Sigmoid colon (tissue), 7 donors: Measurements from ENCODE around the gene EVL. TPM values are rescaled to one million over a fixed set of nuclear protein-coding genes. Genes with fewer than 3 reads are reported as not detected.

Source experiments
- DNase-seq: peaks from one replicate; pipeline ENCODE4 v3.0.0-alpha.2; 2019
- H3K27ac ChIP-seq, 4 donors: fragments of 200-600 bp; sonication (generic); one replicate each; pipeline ENCODE4 v1.5.1; 2016 to 2019; ENCODE audit warnings: mild to moderate bottlenecking in 1 of 4
- H3K27me3 ChIP-seq, 3 donors: fragments of 200-600 bp; sonication (generic); one replicate each; pipeline ENCODE4 v1.5.1; 2019; ENCODE audit warnings: mild to moderate bottlenecking in 1 of 3
- H3K36me3 ChIP-seq, 4 donors: fragments of 200-600 bp; sonication (generic); one replicate each; pipeline ENCODE4 v1.5.1; 2016 to 2019
- H3K4me1 ChIP-seq, 4 donors: fragments of 200-600 bp; sonication (generic); one replicate each; pipeline ENCODE4 v1.5.1; 2017 to 2019
- H3K4me3 ChIP-seq, 4 donors: fragments of 200-600 bp; sonication (generic); one replicate each; pipeline ENCODE4 v1.5.1; 2017 to 2019; ENCODE audit warnings: mild to moderate bottlenecking in 2 of 4, moderate library complexity in 1 of 4
- H3K9me3 ChIP-seq, 4 donors: fragments of 200-600 bp in 3 of 4; sonication (generic) in 3 of 4; one replicate each; pipeline versions ENCODE4 v1.5.1 to v1.6.1; 2013 to 2019
- CTCF ChIP-seq, 4 experiments: fragments of 450-650 bp in 3 of 4; fragments of 200-600 bp in 1 of 4; IDR thresholded peaks; one replicate each; pipeline ENCODE4 v1.5.1; 2016 to 2019; ENCODE audit warnings: antibody characterized with exemption in 4 of 4, mild to moderate bottlenecking in 3 of 4, moderate library complexity in 2 of 4
- EP300 ChIP-seq, 4 donors: sonication (generic); formaldehyde crosslinking; IDR thresholded peaks; one replicate each; pipeline ENCODE4 v1.6.1; 2017; ENCODE audit warnings: antibody characterized with exemption in 4 of 4
- POLR2A ChIP-seq, 2 donors: fragments of 450-650 bp; IDR thresholded peaks; one replicate each; pipeline ENCODE4 v1.6.1; 2016; ENCODE audit warnings: antibody characterized with exemption in 2 of 2, mild to moderate bottlenecking in 2 of 2, moderate library complexity in 2 of 2
- POLR2AphosphoS5 ChIP-seq, 4 donors: sonication (generic); formaldehyde crosslinking; IDR thresholded peaks; one replicate each; pipeline ENCODE4 v1.6.1; 2017; ENCODE audit warnings: antibody characterized with exemption in 4 of 4
- WGBS, 2 donors: extraction: QIAGEN DNeasy Blood & Tissue Kit; methylation state at CpG; one replicate each; pipeline ENCODE4 v1.1.7; 2013; 5-methylcytosine and 5-hydroxymethylcytosine counted together
- intact Hi-C: fragments of 100-400 bp; cut with DNase I; formaldehyde crosslinking; loops from one replicate; pipeline ENCODE4 v1.15.1; 2023
- polyA plus RNA-seq, 3 donors: library from polyadenylated mRNA; stranded (reverse); fragments of 200-250 nt; gene quantifications; one replicate each; pipeline ENCODE4 v1.2.3, GENCODE V29; 2013
- total RNA-seq, 4 donors: library from RNA; depleted of rRNA; stranded (reverse); fragments of >200 nt; gene quantifications; one replicate each; pipeline ENCODE4 v1.1.0, GENCODE V29; 2016
- donor health status: healthy with polysubstance abuse.
- donor health status: Bipolar disorder and iron deficiency.
- donor health status: healthy.

Gene EVL
- total and polyA plus RNA-seq, 7 donors: 6.5 to 100 (median 27.5) TPM

- no peak for DNase-seq
- intact Hi-C loops: no loop called here
- WGBS, 2 donors: 65 to 79% methylated on average over 5 of the region's 5 CpGs
- peaks cover 0 to 39% (median 21%) of the 10 kb centered on the region in 4 donors for H3K4me1 ChIP-seq
- no peaks in the 10 kb centered on the region for H3K27me3 ChIP-seq
- H3K36me3 ChIP-seq: no peaks in the 10 kb centered on the region
- H3K9me3 ChIP-seq: no peaks in the 10 kb centered on the region
- no peak for TF ChIP-seq POLR2AphosphoS5 (IDR thresholded peaks at IDR 0.05)
- no peak for TF ChIP-seq EP300 (IDR thresholded peaks at IDR 0.05)
- no peak for TF ChIP-seq CTCF (IDR thresholded peaks at IDR 0.05)
- TF ChIP-seq POLR2A (IDR thresholded peaks at IDR 0.05): no peak
- no peak overlapping the region for H3K27ac ChIP-seq
- no peak overlapping the region for H3K4me3 ChIP-seq
These were observed 14.4 kb downstream of the EVL start for GRCh38 chr14:100079726-100080005.

- intact Hi-C loops: no loop called here
- Histone ChIP-seq H3K36me3 (no peaks in the 10 kb centered on the region), H3K27ac (no peak overlapping the region), H3K9me3 (no peaks in the 10 kb centered on the region), H3K4me1 (peaks cover 0 to 42% (median 21%) of the 10 kb centered on the region in 4 donors), H3K27me3 (no peaks in the 10 kb centered on the region), H3K4me3 (no peak overlapping the region)
- no peak for DNase-seq
- no peak for TF ChIP-seq POLR2A (IDR thresholded peaks at IDR 0.05)
- no peak for TF ChIP-seq CTCF (IDR thresholded peaks at IDR 0.05)
- TF ChIP-seq EP300 (IDR thresholded peaks at IDR 0.05): no peak
- no peak for TF ChIP-seq POLR2AphosphoS5 (IDR thresholded peaks at IDR 0.05)
- 85 to 92% methylated on average over 5 of the region's 5 CpGs for WGBS, 2 donors
These were observed 15.0 kb downstream of the EVL start for GRCh38 chr14:100080206-100080605.

GRCh38 chr14:100081997-100082625, 16.9 kb downstream of the EVL start:
- Histone ChIP-seq H3K36me3 (peaks cover 0 to 4% (median 0%) of the 10 kb centered on the region in 4 donors), H3K4me1 (peaks cover 0 to 28% (median 16%) of the 10 kb centered on the region in 4 donors), H3K27ac (no peak overlapping the region), H3K9me3 (no peaks in the 10 kb centered on the region), H3K27me3 (no peaks in the 10 kb centered on the region), H3K4me3 (no peak overlapping the region)
- intact Hi-C loops: no loop called here
- no peak for TF ChIP-seq EP300 (IDR thresholded peaks at IDR 0.05)
- no peak for TF ChIP-seq POLR2A (IDR thresholded peaks at IDR 0.05)
- TF ChIP-seq POLR2AphosphoS5 (IDR thresholded peaks at IDR 0.05): no peak
- no peak for TF ChIP-seq CTCF (IDR thresholded peaks at IDR 0.05)
- no peak for DNase-seq
- 72 to 87% methylated on average over 12 of the region's 12 CpGs for WGBS, 2 donors

GRCh38 chr14:100082723-100083122, 17.5 kb downstream of the EVL start:
- Histone ChIP-seq H3K27me3 (no peaks in the 10 kb centered on the region), H3K4me3 (no peak overlapping the region), H3K9me3 (no peaks in the 10 kb centered on the region), H3K27ac (no peak overlapping the region), H3K4me1 (peaks cover 0 to 28% (median 16%) of the 10 kb centered on the region in 4 donors), H3K36me3 (peaks cover 0 to 10% (median 0%) of the 10 kb centered on the region in 4 donors)
- no peak for TF ChIP-seq POLR2AphosphoS5 (IDR thresholded peaks at IDR 0.05)
- TF ChIP-seq POLR2A (IDR thresholded peaks at IDR 0.05): no peak
- TF ChIP-seq EP300 (IDR thresholded peaks at IDR 0.05): no peak
- TF ChIP-seq CTCF (IDR thresholded peaks at IDR 0.05): no peak
- no peak for DNase-seq
- intact Hi-C loops: no loop called here
- WGBS, 2 donors: 84 to 89% methylated on average over 3 of the region's 3 CpGs

GRCh38 chr14:100083706-100084105, 18.5 kb downstream of the EVL start:
- TF ChIP-seq EP300 (IDR thresholded peaks at IDR 0.05): no peak
- no peak for TF ChIP-seq POLR2A (IDR thresholded peaks at IDR 0.05)
- no peaks in the 10 kb centered on the region for H3K27me3 ChIP-seq
- H3K36me3 ChIP-seq: peaks cover 0 to 12% (median 0%) of the 10 kb centered on the region in 4 donors
- no peak overlapping the region for H3K4me3 ChIP-seq
- peak overlapping the region in 1 of 4 donors; percentile 50 for H3K27ac ChIP-seq
- 56 to 61% methylated on average over 2 of the region's 2 CpGs for WGBS, 2 donors
- no peak for DNase-seq
- peaks cover 0 to 23% (median 16%) of the 10 kb centered on the region in 4 donors for H3K4me1 ChIP-seq
- H3K9me3 ChIP-seq: no peaks in the 10 kb centered on the region
- intact Hi-C loops: no loop called here
